ENCODE measurements around the gene IFIH1.

The IFIH1 gene

DNA sequence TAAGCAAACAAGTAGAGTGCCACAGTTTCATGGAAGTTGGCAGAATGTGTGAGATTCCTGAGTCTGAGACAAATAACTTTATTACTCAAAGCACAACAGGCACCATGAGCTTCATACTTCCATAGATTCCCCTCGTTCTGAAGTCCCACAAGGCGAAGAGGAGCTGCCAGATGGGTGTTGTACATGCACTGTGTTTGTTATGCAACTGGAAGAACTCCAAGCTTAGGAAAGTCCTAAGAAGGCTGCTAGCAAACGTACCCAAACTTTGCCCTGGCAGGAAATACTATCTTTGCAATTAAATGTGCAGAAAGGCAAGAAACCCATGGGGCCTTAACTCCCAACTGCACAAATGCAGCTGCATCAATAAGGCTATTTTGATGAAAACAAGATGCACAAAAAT, 23.8 kb upstream of the IFIH1 start:
- TF ChIP-seq, protein P1, sequence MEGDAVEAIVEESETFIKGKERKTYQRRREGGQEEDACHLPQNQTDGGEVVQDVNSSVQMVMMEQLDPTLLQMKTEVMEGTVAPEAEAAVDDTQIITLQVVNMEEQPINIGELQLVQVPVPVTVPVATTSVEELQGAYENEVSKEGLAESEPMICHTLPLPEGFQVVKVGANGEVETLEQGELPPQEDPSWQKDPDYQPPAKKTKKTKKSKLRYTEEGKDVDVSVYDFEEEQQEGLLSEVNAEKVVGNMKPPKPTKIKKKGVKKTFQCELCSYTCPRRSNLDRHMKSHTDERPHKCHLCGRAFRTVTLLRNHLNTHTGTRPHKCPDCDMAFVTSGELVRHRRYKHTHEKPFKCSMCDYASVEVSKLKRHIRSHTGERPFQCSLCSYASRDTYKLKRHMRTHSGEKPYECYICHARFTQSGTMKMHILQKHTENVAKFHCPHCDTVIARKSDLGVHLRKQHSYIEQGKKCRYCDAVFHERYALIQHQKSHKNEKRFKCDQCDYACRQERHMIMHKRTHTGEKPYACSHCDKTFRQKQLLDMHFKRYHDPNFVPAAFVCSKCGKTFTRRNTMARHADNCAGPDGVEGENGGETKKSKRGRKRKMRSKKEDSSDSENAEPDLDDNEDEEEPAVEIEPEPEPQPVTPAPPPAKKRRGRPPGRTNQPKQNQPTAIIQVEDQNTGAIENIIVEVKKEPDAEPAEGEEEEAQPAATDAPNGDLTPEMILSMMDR (conservative IDR thresholded peaks at IDR 0.05; ENCODE audit: control insufficient read depth, insufficient read depth, low read depth, low read length) = no peak
- no peak for DNase-seq (ENCODE audit: low read depth)

GRCh38 chr2:162340822-162341221, 22.3 kb upstream of the IFIH1 start:
- TF ChIP-seq, protein P1 (conservative IDR thresholded peaks at IDR 0.05; ENCODE audit: control insufficient read depth, insufficient read depth, low read depth, low read length) = no peak
- DNase-seq (ENCODE audit: low read depth) = no peak
- H3K4me3 ChIP-seq (ENCODE audit: control insufficient read depth, low read depth, low read length) = no peak overlapping the region

More for the DNA sequence above, 23.8 kb upstream of the IFIH1 start:
- no peak overlapping the region for H3K4me3 ChIP-seq (ENCODE audit: control insufficient read depth, low read depth, low read length)

GRCh38 chr2:162337868-162338267, 19.4 kb upstream of the IFIH1 start:
- TF ChIP-seq, protein P1 (conservative IDR thresholded peaks at IDR 0.05; ENCODE audit: control insufficient read depth, insufficient read depth, low read depth, low read length) = no peak
- H3K4me3 ChIP-seq (ENCODE audit: control insufficient read depth, low read depth, low read length) = no peak overlapping the region
- no peak for DNase-seq (ENCODE audit: low read depth)

- H3K4me3 ChIP-seq (ENCODE audit: control insufficient read depth, low read depth, low read length) = no peak overlapping the region
- peak; percentile 36 for DNase-seq (ENCODE audit: low read depth)
- TF ChIP-seq, protein P1 (conservative IDR thresholded peaks at IDR 0.05; ENCODE audit: control insufficient read depth, insufficient read depth, low read depth, low read length) = peak; percentile 54
Observed at GRCh38 chr2:162333968-162334367, 15.5 kb upstream of the IFIH1 start.

GRCh38 chr2:162330881-162331280, 12.4 kb upstream of the IFIH1 start:
- no peak for DNase-seq (ENCODE audit: low read depth)
- no peak overlapping the region for H3K4me3 ChIP-seq (ENCODE audit: control insufficient read depth, low read depth, low read length)
- TF ChIP-seq, protein P1 (conservative IDR thresholded peaks at IDR 0.05; ENCODE audit: control insufficient read depth, insufficient read depth, low read depth, low read length) = no peak

GRCh38 chr2:162328424-162329157, 10.1 kb upstream of the IFIH1 start:
- no peak overlapping the region for H3K4me3 ChIP-seq (ENCODE audit: control insufficient read depth, low read depth, low read length)
- TF ChIP-seq, protein P1 (conservative IDR thresholded peaks at IDR 0.05; ENCODE audit: control insufficient read depth, insufficient read depth, low read depth, low read length) = no peak
- no peak for DNase-seq (ENCODE audit: low read depth)
